Uterus (tissue), 2 donors: ENCODE data around the gene FAM13C.

Experiments
- POLR2A ChIP-seq, 2 donors: fragments of 450-650 bp; IDR thresholded peaks; one replicate each; pipeline ENCODE4 v1.6.1; 2016; ENCODE audit warnings: antibody characterized with exemption in 2 of 2, mild to moderate bottlenecking in 1 of 2, moderate library complexity in 1 of 2
- TF ChIP-seq, protein P1 (sequence below), 4 experiments: fragments of 200-600 bp in 2 of 4; fragments of 450-650 bp in 2 of 4; sonication (generic) in 2 of 4; IDR thresholded peaks; one replicate each; pipeline ENCODE4 v1.5.1; 2016 to 2019; ENCODE audit warnings: antibody characterized with exemption in 4 of 4, mild to moderate bottlenecking in 2 of 4, moderate library complexity in 1 of 4

DNA sequence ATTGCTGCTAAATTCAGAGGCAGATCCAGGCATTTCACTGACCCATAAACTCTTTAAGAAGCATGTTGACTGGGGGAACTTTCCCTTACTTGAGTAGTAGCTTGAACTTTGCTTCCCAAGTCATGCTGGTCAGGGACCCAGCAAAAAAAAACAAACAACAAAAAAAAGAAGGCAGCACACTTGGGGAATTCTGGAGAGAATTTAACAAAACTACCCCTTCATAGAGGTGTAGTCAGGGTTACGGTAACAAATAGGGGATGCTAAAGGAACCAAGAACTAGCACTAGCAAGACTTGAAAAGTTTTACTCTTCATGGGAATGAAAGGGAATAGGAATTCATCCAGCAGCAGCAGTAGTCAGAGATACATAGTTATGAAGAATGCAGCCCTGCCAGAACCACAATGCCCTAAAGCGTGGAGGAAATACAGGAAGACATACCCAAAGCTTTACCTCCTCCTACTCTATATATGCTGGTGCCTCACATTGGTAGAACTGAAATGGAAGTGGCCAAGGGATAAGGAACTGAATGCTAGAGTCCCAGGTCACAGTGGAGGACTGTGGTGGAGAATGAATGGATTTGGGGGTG lies 118.6 kb downstream of the FAM13C start:
- TF ChIP-seq, protein P1, sequence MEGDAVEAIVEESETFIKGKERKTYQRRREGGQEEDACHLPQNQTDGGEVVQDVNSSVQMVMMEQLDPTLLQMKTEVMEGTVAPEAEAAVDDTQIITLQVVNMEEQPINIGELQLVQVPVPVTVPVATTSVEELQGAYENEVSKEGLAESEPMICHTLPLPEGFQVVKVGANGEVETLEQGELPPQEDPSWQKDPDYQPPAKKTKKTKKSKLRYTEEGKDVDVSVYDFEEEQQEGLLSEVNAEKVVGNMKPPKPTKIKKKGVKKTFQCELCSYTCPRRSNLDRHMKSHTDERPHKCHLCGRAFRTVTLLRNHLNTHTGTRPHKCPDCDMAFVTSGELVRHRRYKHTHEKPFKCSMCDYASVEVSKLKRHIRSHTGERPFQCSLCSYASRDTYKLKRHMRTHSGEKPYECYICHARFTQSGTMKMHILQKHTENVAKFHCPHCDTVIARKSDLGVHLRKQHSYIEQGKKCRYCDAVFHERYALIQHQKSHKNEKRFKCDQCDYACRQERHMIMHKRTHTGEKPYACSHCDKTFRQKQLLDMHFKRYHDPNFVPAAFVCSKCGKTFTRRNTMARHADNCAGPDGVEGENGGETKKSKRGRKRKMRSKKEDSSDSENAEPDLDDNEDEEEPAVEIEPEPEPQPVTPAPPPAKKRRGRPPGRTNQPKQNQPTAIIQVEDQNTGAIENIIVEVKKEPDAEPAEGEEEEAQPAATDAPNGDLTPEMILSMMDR (IDR thresholded peaks at IDR 0.05): no peak
- no peak for TF ChIP-seq POLR2A (IDR thresholded peaks at IDR 0.05)
